GM18858 (cell line): Measurements from ENCODE around the gene IBTK.
"Not testable (repeated sequence)": the region's sequence is repeated elsewhere in the genome, so short reads cannot be mapped to it uniquely, and the experiment has no call there.

Experiments used
- ATAC-seq: cut with Tn5 transposase; IDR thresholded peaks from one replicate; pipeline ENCODE4 v1.9.1; 2021; ENCODE audit not compliant: unreplicated experiment

The IBTK gene

DNA sequence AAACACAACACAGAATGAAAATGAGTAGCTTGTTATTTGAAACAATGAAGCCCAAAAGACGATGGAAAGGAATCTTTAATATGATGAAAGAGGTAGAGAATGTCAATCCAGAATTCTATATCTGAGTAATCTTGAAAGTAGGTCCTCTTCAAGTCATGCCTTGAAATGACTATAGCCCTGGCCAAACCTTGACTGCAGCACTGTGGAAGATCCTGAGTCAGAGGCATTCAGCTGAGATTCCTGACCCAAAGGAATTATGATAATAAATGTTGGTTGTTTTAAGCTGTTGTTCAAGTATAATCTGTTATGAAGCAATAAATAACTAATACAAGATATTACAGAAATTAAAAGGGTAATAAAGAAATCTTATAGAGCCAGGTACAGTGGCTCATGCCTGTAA, 64.8 kb downstream of the IBTK start:
- ATAC-seq, result no peak

DNA sequence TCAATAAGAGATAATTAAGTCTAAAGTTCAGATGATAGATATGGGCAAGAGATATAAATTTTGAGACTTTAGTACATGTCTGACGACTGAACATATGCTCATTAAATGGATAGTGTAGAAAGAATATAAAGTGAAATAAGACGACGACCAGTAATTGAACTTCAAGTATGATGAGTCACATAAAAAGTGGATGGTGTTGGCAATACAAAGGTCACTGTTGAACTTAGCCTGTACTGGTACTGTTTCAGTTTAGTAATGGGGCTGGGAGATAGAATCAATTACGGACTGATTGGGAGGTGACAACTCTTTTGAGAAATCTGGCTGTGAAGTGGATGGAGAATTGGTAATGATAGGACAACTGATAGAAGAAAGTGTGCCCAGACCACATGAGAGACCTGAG, 68.1 kb downstream of the IBTK start:
- ATAC-seq, result no peak

DNA sequence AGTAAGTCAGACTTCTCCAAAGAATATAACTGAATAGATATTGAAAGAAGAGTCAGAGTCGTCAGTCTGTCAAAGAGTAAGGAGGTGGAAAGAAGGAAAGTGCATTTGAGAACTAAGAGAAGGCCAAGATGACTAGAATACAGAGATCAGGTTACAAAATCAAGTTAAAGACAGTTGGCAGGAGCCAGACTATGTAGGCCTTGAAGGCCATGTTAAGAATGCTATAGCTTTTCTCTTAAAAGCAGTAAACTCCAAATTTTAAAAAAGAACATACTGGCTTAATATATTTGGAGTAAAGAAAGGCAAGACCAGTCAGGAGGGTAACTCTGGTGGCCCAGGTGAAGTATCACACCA, 68.8 kb downstream of the IBTK start:
- no peak for ATAC-seq

DNA sequence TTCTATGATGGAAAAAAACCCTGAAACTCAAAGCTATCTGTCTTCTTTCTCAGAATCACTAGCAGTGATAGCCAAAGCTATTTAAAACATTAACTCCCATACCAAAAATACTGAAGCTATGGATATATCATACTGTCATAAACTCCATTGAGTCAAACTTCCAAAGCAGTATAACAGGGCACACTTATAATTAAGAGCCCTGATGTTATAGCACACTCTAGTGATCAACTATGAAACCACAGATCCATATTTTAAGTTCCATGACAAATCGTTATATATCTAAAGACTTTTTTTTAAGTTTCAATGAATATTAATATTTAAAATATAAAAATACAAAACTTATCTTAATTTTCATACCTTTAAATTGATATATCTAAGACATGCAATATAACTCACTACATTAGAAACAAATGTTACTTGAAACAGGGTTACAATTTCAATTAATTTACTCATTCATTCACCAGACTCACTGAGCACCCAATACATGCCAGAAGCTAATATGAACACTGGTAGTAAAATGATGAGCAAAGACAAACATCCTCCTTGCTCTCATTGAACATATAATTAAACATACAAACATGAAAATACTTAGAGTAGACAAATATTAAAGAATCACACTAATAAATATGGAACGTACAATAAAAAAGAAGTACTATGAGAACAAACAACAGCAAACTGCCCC, 69.3 kb downstream of the IBTK start:
- ATAC-seq, result no peak

DNA sequence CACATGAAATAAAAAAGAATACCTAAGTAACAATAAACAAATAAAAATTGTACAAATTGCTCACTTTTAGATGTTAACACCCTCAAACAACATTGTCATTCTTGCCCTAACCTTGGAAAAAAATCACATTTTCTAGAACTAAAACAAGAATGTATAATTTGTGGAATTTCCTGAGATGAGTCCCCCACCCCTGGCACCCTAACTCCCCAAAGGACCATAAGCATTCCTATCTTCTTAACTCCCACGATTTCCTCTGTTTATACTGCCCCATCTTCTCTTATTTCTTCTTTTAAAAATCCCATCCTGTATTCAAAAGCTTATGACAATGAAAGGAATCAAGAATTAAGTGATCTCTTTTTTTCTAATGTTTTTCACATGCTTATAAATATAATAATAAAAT, 70.9 kb downstream of the IBTK start:
- ATAC-seq, result no peak

DNA sequence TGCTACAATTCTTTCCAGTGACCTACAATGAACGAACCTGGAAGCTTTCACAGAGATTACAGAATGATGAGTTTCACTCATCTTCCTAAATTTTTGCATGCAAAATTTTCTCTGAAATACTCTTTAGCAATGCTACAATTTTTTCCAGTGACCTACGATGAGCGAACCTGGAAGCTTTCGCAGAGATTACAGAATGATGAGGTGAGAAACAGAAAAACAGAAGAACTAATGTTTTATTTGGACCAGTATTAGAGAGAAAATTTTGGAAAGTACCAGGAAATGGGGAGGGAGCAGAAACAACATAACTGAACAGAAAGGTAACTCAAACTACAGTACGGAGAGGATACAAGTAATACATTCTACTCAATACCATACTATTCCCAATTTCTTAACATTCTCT, 75.0 kb downstream of the IBTK start:
- no peak for ATAC-seq

DNA sequence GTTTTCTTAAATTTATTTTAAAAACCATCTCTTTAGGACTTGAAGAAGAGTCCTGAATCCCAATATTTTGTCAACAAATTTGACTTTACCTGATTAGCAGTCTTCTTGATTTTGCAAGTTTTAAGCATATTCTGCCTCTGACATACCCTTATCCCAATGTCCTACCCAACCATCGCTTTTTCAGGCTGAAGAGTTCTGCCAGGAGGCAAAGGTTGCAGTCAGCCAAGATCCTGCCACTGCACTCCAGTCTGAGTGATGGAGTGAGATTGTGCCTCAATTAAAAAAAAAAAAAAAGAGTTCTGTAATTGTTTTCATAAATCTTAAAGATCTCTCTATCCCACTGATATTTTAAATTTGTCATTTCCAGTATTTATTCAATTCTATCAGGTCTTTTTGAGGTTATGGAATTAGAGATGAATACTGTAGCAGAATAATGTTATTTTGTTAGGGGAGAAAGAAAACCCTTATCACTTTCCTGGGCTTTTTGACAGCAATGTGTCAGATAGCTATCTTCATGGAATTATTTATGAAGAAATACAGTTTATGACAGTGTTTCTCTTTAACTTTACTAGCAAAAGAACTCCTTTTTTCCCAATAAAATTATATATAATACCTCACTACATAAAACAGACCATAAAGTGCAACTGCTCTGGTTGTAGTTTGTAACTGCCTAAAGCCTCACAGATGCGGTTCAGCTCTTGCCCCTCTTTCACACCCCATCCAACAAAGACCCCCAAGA, 78.2 kb downstream of the IBTK start:
- ATAC-seq, result no peak

DNA sequence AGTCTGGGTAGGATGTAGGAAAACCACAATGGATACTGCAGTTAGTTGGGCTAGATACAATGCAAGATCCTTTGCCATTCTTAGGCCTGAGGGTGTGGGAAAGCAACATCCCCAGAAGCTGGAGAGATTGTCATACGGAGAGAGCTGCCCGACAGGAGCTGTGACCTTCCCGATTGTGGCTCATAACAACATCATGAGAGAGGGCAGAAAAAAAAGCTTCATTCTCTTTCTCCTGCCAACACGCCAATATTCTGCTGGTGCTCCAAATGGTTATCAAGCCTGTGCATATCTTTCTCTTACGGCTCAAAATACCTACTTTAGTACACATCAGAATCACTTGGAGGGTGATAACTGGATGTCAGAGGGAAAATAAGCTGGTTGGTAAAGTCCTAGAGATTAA, 81.1 kb downstream of the IBTK start:
- no peak for ATAC-seq

DNA sequence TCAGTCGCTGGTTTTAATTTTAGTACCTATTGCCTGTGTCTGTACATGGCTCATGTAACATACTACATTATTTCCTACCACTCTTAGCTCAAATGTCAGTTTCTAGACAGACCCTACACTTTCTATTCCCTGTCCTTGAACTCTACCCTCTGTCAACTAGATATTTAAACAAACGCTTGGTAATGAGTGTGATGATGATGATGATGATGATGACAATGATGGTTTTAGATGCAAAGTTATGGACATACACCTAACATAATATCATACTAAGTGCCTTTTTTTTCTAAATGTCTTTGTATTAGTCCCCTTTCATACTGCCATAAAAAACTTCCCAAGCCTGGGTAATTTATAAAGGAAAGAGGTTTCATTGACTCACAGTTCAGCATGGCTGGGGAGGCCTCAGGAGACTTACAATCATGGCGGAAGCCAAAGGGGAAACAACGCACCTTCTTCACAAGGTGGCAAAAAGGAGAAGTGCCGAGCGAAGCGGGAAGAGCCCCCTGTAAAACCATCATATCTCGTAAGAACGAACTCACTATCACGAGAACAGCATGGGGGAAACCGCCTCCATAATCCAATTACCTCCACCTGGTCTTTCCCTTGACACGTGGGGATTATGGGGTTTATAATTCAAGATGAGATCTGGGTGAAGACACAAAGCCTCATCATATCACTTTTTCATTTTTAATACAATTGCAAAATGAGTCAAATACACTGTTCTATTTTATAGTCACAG, 87.1 kb downstream of the IBTK start:
- ATAC-seq, result no peak

DNA sequence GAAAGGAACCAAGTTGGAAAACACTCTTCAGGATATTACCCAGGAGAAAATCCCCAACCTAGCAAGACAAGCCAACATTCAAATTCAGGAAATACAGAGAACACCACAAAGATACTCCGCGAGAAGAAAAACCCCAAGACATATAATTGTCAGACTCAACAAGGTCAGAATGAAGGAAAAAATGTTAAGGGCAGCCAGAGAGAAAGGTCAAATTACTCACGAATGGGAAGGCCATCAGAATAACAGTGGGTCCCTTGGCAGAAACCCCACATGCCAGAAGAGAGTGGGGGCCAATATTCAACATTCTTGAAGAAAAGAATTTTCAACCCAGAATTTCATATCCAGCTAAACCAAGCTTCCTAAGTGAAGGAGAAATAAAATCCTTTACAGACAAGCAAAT, 94.8 kb downstream of the IBTK start:
- ATAC-seq, result not testable (repeated sequence)

DNA sequence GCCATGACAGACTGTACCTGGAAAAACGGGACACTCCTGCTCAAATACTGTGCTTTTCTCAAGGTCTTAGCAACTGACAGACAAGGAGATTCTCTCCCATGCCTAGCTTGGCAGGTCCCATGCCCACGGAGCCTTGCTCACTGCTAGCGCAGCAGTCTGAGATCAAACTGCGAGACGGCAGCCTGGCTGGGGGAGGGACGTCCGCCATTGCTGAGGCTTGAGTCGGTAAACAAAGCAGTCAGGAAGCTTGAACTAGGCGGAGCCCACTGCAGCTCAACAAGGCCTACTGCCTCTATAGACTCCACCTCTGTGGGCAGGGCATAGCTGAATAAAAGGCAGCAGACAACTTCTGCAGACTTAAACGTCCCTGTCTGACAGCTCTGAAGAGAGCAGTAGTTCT, 96.4 kb downstream of the IBTK start:
- ATAC-seq, result not testable (repeated sequence)

DNA sequence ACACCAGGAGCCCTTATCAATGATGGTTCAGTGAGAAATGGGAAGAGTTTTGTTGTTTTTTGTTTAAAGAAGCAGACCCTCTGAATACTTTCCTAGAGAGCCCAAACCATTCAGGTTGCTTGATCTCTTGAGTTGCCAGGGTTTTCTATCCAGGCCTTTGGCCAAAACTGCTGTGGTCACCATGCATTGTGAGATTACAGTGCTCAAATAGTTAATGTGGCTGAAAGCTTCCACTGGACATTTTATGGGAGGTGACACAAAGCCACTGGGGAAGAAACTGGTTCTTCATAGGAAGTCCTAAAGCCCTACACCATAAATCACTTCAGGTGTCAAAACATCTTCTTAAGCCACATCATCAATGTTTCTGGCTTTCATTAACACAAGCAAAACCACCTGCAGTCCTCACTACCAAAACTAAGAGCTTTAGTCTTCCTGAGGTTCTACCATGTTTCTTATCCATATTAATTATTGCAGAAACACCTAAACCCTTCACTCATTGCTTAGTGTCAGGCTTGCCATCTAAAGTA, 101.6 kb downstream of the IBTK start:
- no peak for ATAC-seq

DNA sequence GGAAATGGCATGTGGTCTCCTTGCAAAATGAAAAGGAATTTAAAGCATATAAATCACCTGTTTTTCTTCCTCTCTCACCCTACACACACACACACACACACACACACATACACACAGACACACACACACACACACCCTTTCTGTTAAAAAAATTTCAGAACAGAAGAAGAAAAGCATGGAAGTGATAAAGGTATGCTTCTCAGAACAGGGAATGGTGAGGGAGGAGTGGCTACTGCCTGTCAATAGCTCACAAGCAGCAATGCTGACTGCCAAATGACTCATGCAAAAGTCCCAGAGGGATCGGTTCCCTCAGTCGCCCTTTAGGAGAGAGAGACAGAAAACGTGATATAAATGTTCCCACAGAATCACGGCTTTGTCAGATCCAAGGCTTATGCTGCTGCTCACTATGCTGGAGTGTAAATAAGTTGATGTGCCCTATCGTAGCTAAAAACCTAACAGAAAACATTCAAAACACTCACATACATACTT, 102.6 kb downstream of the IBTK start:
- ATAC-seq, result no peak

DNA sequence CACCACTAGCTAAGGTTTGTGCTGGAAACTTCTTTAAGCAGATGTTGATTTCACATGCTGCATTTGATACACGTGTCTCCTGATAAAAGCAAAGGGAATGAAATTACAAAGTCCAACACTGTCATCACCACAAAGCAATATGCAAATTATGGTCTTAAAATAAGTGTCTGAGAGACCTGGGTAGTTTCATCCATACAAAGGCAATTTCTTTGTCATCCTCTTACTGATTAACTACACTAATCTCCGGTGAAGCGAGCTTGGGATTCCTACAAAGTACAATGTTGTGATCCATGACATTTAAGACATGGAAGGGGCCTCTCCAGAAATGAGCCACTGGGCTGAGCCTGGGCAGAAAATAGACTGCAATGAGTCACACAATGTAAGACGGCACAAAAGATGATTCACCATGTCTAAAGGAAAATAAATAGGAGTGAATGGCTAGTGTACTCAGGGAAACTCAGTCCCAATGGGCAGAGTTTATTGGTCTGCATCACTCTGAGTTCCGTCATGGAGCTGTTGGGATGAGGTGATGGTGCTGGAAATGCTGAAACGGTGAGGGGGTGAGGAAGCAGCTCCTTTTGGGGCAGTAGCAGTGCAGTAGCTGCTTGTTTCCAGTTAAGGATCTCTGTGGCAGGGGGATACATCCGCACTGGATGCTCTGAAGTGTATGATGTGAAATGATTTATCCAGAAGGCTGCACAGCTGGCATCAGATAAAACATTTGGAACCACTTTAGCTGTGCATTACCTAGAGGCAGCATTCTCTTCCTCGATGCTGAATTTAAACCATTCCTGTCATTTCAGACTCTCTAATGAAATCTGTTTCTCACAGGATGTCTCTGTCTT, 103.3 kb downstream of the IBTK start:
- ATAC-seq, result peak; percentile 89

DNA sequence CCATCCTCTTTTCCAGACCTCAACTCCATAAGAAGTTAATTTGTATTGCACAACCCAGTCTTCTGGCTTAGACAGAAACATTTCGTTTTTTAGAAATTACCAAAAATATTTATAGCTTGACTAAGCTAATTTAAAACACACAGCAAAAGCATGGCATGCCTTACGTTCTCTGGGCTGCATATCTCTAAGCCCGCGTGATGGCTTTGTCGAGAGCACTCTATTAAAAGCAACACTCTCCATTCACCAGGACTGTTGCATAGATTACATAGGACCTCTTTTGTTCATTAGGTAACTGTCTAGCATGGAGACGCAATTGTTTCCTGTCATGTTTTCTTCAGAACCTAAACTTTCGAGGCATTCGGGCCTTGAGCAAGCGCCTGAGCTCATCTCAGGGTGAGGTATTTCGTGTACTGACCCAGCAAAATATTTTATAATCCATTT, 104.5 kb downstream of the IBTK start:
- no peak for ATAC-seq

DNA sequence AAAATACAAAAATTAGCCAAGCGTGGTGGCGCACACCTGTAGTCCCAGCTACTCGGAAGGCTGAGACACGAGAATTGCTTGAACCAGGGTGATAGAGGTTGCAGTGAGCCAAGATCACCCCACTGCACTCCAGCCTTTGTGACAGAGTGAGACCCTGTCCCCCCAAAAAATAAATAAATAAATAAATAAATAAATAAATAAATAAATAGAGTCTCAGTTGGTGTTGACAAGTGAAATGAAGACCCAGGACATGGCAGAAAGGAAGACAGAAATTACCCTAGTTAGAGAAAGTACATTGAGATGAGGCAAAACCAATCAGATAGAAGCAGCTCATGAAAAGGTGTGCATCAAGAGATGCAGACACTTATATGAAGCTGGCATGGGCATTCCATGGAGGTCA, 105.0 kb downstream of the IBTK start:
- no peak for ATAC-seq

DNA sequence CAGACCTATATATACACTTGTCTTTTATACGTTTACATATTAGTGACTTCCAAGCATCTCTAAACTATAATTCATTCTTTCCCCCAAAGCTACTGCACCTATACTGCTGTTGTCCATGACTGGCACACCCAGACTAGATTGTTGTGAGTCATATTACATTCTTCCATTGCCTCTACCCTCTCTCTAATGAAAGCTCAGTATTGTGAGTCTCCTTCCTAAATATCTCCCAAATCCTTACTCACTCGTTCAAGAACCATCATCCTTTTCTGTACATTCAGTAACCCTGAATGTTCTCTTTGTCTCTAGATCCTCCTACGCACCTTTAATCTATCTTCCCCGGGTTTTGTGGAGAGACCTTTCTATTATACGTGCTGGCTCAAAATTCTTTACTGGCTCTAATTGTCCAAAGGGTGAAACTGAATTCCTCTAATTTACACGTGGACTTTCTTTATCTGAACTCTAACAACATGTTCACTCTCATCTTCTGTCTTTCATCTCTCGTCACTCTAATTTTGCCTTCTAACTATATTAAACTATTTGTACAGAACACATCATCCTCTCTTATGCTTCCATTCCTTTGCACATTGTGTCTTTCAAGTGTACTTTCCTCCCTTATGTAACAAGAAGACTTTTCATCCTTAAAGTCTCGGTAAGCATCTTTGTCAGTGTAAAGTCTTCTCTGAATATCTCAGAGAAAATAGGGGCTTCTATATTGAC, 109.3 kb downstream of the IBTK start:
- no peak for ATAC-seq

DNA sequence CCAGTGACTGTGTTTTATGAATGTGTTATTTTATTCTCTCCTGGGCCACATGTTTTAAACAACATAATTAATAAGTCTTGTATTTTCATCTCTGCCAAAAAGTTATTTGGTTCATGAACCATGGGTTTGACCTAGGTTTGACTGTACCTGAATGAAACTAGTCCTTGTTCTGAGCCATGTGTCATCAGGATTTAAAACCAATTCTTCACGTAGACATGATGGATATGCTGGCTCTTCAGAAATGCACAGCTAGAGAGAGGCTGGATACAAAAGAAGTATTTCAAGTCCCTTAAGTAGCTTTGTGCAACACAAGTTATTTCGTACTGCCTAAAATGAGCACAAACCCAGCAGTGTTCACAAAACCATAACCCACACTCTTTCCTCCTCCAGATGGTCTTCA, 116.1 kb downstream of the IBTK start:
- no peak for ATAC-seq

DNA sequence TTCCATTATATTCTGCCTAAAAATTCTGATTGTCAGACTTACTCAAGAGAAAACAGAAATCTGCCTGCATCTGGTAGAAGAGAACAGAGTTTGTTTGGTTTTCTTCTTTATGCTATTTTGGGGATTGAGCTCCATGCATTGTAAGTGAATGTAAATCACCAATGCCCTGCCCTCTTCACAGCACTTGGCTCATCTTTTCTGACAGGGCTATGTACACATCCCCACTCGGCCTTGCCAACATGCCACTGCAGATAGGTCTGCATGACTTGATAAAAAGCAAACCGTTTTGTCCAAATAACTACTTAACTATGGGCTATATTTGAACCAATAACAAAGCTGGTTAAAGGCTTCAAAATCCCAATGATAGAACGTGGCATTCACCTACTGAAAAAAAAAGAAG, 117.7 kb downstream of the IBTK start:
- ATAC-seq, result no peak

DNA sequence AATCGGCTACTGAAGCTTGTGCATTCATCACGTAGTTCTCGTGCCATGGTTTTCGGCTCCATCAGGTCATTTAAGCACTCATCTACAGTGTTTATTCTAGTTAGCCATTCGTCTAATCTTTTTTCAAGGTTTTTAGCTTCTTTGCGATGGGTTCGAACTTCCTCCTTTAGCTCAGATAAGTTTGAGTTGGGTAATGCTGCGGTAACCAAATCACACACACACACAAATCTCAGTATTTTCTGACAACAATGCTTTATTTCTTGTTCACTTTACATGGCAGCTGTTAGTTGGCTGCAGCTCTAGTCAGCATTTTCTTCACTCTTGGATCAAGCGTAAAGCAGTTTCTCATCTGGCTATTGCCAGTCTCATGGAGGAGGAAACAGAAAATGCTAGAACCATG, 118.6 kb downstream of the IBTK start:
- not testable (repeated sequence) for ATAC-seq
